HCT116 (cell line): ENCODE data around the gene GNMT. TPM values are rescaled to one million over a fixed set of nuclear protein-coding genes. Genes with fewer than 3 reads are reported as not detected.

ENCODE experiments used
- ATAC-seq: fragments of 200-7000 bp; cut with Tn5 transposase; 2 replicates; pipeline ENCODE4 v1.9.1; 2020; ENCODE audit warnings: mild to moderate bottlenecking, moderate library complexity
- BruUV-seq: library from RNA; stranded (reverse); fragments of 400-500 nt; replicated peaks from 2 replicates; lab custom pipeline; 2021; lab: Mats Ljungman, UMichigan
- CTCF ChIA-PET: fragments of 300-600 bp; sonication (Branson Sonifier 250); formaldehyde crosslinking; loops from one replicate; lab custom pipeline; 2021; ENCODE audit warnings: antibody characterized with exemption; lab: Charles Lee
- POLR2A ChIA-PET: fragments of 300-600, 350-600 bp; sonication (Branson Sonifier 250); formaldehyde crosslinking; loops from one replicate; lab custom pipeline; 2021; ENCODE audit warnings: antibody characterized with exemption; lab: Charles Lee
- RAD21 ChIA-PET, 2 experiments: fragments of 300-600 bp; sonication (Branson Sonifier 250); formaldehyde crosslinking; loops; one replicate each; lab custom pipeline; 2023; ENCODE audit warnings: low total read pairs in 2 of 2; ENCODE audit not compliant: uncharacterized antibody in 2 of 2, unreplicated experiment in 2 of 2, low non-redundant PET in 1 of 2; lab: Charles Lee
- DNase-seq: peaks from one replicate; pipeline ENCODE4 v3.0.0-alpha.2; 2010; ENCODE audit warnings: low read depth, low spot score
- H2AFZ ChIP-seq: fragments of 200-600 bp; shearing (Covaris generic), sonication (generic); 2 replicates; pipeline ENCODE4 v1.6.1; 2017; ENCODE audit warnings: low read depth, mixed run types, mixed read lengths, antibody characterized with exemption, low read length; ENCODE audit not compliant: poor library complexity, severe bottlenecking
- H3K27ac ChIP-seq: 2 replicates; pipeline ENCODE4 v1.5.1; 2012; ENCODE audit warnings: low read depth, low read length
- H3K27me3 ChIP-seq: fragments of 200-600 bp; sonication (generic); 2 replicates; pipeline ENCODE4 v1.6.1; 2016; ENCODE audit warnings: mixed run types, low read length, mixed read lengths; ENCODE audit not compliant: insufficient read depth
- H3K36me3 ChIP-seq, 2 experiments: fragments of 200-500 bp in 1 of 2; fragments of 200-600 bp in 1 of 2; sonication (Bioruptor generic) in 1 of 2; sonication (generic) in 1 of 2; 2 replicates each; pipeline versions ENCODE4 v1.5.1 to v1.6.1; 2014 to 2016; ENCODE audit warnings: low read length in 2 of 2, inconsistent platforms in 1 of 2, mixed read lengths in 1 of 2, mixed run types in 1 of 2; ENCODE audit not compliant: insufficient read depth in 2 of 2, control insufficient read depth in 1 of 2
- H3K4me1 ChIP-seq, 2 experiments: fragments of 200-600 bp in 1 of 2; sonication (generic) in 1 of 2; 2 replicates each; pipeline versions ENCODE4 v1.5.1 to v1.6.1; 2012 to 2017; ENCODE audit warnings: low read length in 2 of 2, inconsistent platforms in 1 of 2, mild to moderate bottlenecking in 1 of 2, mixed read lengths in 1 of 2, mixed run types in 1 of 2, moderate library complexity in 1 of 2; ENCODE audit not compliant: insufficient read depth in 2 of 2, control insufficient read depth in 1 of 2
- H3K4me2 ChIP-seq: fragments of 200-600 bp; sonication (generic); 2 replicates; pipeline ENCODE4 v1.6.1; 2017; ENCODE audit warnings: mixed run types, low read length, mixed read lengths
- H3K4me3 ChIP-seq, 2 experiments: fragments of 200-600 bp in 1 of 2; sonication (generic) in 1 of 2; replicated peaks in 1 of 2; 2 replicates each; pipeline ENCODE4 v1.5.1; 2011 to 2016; ENCODE audit warnings: low read length in 2 of 2, control low read depth in 1 of 2, low read depth in 1 of 2, mild to moderate bottlenecking in 1 of 2, mixed read lengths in 1 of 2, mixed run types in 1 of 2
- H3K79me2 ChIP-seq: fragments of 200-600 bp; sonication (generic); 2 replicates; pipeline ENCODE4 v1.6.1; 2017; ENCODE audit warnings: mild to moderate bottlenecking, mixed run types, low read length, moderate library complexity, mixed read lengths; ENCODE audit not compliant: insufficient read depth
- H3K9ac ChIP-seq: fragments of 200-600 bp; sonication (generic); 2 replicates; pipeline ENCODE4 v1.6.1; 2016; ENCODE audit warnings: low read length, mixed read lengths
- H3K9me2 ChIP-seq: fragments of 200-600 bp; sonication (generic), shearing (Covaris generic); 2 replicates; pipeline ENCODE4 v1.6.1; 2017; ENCODE audit warnings: mixed run types, mild to moderate bottlenecking, moderate library complexity; ENCODE audit not compliant: insufficient read depth
- H3K9me3 ChIP-seq, 2 experiments: fragments of 200-500 bp in 1 of 2; fragments of 200-600 bp in 1 of 2; sonication (Bioruptor generic) in 1 of 2; sonication (generic) in 1 of 2; 2 replicates each; pipeline ENCODE4 v1.6.1; 2014 to 2017; ENCODE audit warnings: low read length in 2 of 2, mixed read lengths in 2 of 2, inconsistent platforms in 1 of 2, low read depth in 1 of 2, mild to moderate bottlenecking in 1 of 2, mixed run types in 1 of 2, moderate library complexity in 1 of 2; ENCODE audit not compliant: control insufficient read depth in 1 of 2, insufficient read depth in 1 of 2
- H4K20me1 ChIP-seq: fragments of 200-600 bp; sonication (generic), shearing (Covaris generic); 2 replicates; pipeline ENCODE4 v1.6.1; 2017; ENCODE audit warnings: mixed run types, mild to moderate bottlenecking, moderate library complexity; ENCODE audit not compliant: insufficient read depth
- CBX3 ChIP-seq: IDR thresholded peaks from 2 replicates; pipeline ENCODE4 v1.6.1; 2012; ENCODE audit warnings: low read depth
- CEBPB ChIP-seq: IDR thresholded peaks from 2 replicates; pipeline ENCODE4 v1.6.1; 2012; ENCODE audit warnings: low read depth
- EGR1 ChIP-seq: IDR thresholded peaks from 2 replicates; pipeline ENCODE4 v1.6.1; 2012; ENCODE audit warnings: low read depth
- ELF1 ChIP-seq: IDR thresholded peaks from 2 replicates; pipeline ENCODE4 v1.6.1; 2012; ENCODE audit warnings: low read depth, borderline replicate concordance
- FOSL1 ChIP-seq: IDR thresholded peaks from 2 replicates; pipeline ENCODE4 v1.6.1; 2012; ENCODE audit warnings: low read depth
- POLR2A ChIP-seq: IDR thresholded peaks from 2 replicates; pipeline ENCODE4 v1.7.0; 2011; ENCODE audit warnings: borderline replicate concordance; ENCODE audit not compliant: insufficient read depth, insufficient read length; ENCODE audit errors: extremely low read depth
- POLR2AphosphoS5 ChIP-seq: IDR thresholded peaks from 2 replicates; pipeline ENCODE4 v1.6.1; 2011; ENCODE audit warnings: mild to moderate bottlenecking, low read depth, low read length, moderate library complexity
- RAD21 ChIP-seq: IDR thresholded peaks from 2 replicates; pipeline ENCODE4 v1.6.1; 2012; ENCODE audit warnings: low read depth, mild to moderate bottlenecking
- SP1 ChIP-seq: IDR thresholded peaks from 2 replicates; pipeline ENCODE4 v1.6.1; 2012; ENCODE audit warnings: low read depth
- SRF ChIP-seq: IDR thresholded peaks from 2 replicates; pipeline ENCODE4 v1.6.1; 2012; ENCODE audit warnings: low read depth
- TCF7L2 ChIP-seq: IDR thresholded peaks from 2 replicates; pipeline ENCODE4 v1.7.0; 2011; ENCODE audit warnings: borderline replicate concordance, inconsistent platforms; ENCODE audit not compliant: insufficient read depth, insufficient read length; ENCODE audit errors: extremely low read depth
- YY1 ChIP-seq: IDR thresholded peaks from 2 replicates; pipeline ENCODE4 v1.6.1; 2011; ENCODE audit warnings: low read length, low read depth, moderate library complexity, mild to moderate bottlenecking; ENCODE audit not compliant: insufficient replicate concordance; ENCODE audit errors: extremely low read depth
- ZFX ChIP-seq: fragments of 450-650 bp; IDR thresholded peaks from 2 replicates; pipeline ENCODE4 v1.6.1; 2017
- intact Hi-C: fragments of 100-400 bp; cut with micrococcal nuclease; formaldehyde crosslinking; loops from 2 replicates; pipeline ENCODE4 v1.10.0; 2022
- total RNA-seq: library from RNA; stranded (reverse); gene quantifications from one replicate; pipeline ENCODE4 v1.2.1, GENCODE V29; 2021; ENCODE audit not compliant: unreplicated experiment
- TF ChIP-seq, protein P1 (sequence below): IDR thresholded peaks from 2 replicates; pipeline ENCODE4 v1.6.1; 2012
- TF ChIP-seq, protein P2 (sequence below): IDR thresholded peaks from 2 replicates; pipeline ENCODE4 v1.6.1; 2011; ENCODE audit warnings: mild to moderate bottlenecking, low read length, moderate library complexity; ENCODE audit not compliant: insufficient replicate concordance; ENCODE audit errors: extremely low read depth
- TF ChIP-seq, protein P3 (sequence below), 3 experiments: fragments of 200-600 bp in 1 of 3; sonication (generic) in 1 of 3; IDR thresholded peaks in 2 of 3; conservative IDR thresholded peaks in 1 of 3; 2 replicates each; pipeline ENCODE4 v1.5.1; 2012 to 2017; ENCODE audit warnings: low read depth in 2 of 3, low read length in 2 of 3, antibody characterized with exemption in 1 of 3, borderline replicate concordance in 1 of 3, control low read depth in 1 of 3, mild to moderate bottlenecking in 1 of 3, mixed read lengths in 1 of 3, mixed run types in 1 of 3, moderate library complexity in 1 of 3; ENCODE audit not compliant: insufficient read depth in 1 of 3
- TF ChIP-seq, protein P4 (sequence below): IDR thresholded peaks from 2 replicates; pipeline ENCODE4 v1.6.1; 2012; ENCODE audit warnings: low read depth
- TF ChIP-seq, protein P5 (sequence below): IDR thresholded peaks from 2 replicates; pipeline ENCODE4 v1.6.1; 2012

The GNMT gene
- total RNA-seq, 1 experiment from 2014 or later = 0.57 TPM

DNA sequence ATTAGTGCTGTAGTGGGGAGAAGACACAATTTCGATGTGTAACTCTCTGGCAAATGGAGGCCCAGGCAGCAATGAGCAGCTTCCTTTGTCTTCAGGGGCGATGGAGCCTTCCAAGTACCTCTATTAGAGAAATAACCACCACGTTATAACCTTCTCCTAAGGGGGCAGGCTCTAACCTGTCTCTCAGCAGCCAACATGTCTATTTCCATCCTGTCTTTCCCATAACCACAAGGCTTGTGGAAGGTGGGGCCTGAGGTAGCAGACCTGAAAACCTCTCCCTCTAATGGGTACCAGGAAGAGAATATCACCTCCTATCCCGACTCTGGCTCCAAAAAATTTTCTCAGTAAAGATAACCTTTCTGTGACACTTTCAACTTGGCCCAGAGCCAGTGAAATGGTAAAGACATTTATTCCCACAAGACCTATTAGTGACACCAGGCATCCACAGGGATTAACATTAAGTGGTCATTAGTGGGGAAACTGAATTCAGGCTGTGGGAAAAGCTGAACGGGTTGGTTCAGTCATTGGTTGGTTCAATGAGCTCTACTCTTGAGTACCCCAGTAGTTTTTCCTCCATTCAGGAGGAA, 14.5 kb downstream of the GNMT start:
- no peak for TF ChIP-seq TCF7L2
- TF ChIP-seq SP1 = no peak
- no peak for TF ChIP-seq POLR2A
- TF ChIP-seq, protein P1, sequence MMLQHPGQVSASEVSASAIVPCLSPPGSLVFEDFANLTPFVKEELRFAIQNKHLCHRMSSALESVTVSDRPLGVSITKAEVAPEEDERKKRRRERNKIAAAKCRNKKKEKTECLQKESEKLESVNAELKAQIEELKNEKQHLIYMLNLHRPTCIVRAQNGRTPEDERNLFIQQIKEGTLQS = no peak
- TF ChIP-seq, protein P2, sequence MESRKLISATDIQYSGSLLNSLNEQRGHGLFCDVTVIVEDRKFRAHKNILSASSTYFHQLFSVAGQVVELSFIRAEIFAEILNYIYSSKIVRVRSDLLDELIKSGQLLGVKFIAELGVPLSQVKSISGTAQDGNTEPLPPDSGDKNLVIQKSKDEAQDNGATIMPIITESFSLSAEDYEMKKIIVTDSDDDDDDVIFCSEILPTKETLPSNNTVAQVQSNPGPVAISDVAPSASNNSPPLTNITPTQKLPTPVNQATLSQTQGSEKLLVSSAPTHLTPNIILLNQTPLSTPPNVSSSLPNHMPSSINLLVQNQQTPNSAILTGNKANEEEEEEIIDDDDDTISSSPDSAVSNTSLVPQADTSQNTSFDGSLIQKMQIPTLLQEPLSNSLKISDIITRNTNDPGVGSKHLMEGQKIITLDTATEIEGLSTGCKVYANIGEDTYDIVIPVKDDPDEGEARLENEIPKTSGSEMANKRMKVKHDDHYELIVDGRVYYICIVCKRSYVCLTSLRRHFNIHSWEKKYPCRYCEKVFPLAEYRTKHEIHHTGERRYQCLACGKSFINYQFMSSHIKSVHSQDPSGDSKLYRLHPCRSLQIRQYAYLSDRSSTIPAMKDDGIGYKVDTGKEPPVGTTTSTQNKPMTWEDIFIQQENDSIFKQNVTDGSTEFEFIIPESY = no peak
- no peak for TF ChIP-seq POLR2AphosphoS5
- TF ChIP-seq, protein P3, sequence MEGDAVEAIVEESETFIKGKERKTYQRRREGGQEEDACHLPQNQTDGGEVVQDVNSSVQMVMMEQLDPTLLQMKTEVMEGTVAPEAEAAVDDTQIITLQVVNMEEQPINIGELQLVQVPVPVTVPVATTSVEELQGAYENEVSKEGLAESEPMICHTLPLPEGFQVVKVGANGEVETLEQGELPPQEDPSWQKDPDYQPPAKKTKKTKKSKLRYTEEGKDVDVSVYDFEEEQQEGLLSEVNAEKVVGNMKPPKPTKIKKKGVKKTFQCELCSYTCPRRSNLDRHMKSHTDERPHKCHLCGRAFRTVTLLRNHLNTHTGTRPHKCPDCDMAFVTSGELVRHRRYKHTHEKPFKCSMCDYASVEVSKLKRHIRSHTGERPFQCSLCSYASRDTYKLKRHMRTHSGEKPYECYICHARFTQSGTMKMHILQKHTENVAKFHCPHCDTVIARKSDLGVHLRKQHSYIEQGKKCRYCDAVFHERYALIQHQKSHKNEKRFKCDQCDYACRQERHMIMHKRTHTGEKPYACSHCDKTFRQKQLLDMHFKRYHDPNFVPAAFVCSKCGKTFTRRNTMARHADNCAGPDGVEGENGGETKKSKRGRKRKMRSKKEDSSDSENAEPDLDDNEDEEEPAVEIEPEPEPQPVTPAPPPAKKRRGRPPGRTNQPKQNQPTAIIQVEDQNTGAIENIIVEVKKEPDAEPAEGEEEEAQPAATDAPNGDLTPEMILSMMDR (IDR thresholded peaks at IDR 0.05 in 2 of 3, conservative IDR thresholded peaks at IDR 0.05 in 1 of 3; ENCODE audit: borderline replicate concordance in 1 of 3, insufficient read depth in 1 of 3, low read depth in 2 of 3, low read length in 2 of 3) = no peak
- TF ChIP-seq SRF = no peak
- TF ChIP-seq YY1 = no peak
- TF ChIP-seq RAD21 = no peak
- no peak for TF ChIP-seq FOSL1
- TF ChIP-seq, protein P4, sequence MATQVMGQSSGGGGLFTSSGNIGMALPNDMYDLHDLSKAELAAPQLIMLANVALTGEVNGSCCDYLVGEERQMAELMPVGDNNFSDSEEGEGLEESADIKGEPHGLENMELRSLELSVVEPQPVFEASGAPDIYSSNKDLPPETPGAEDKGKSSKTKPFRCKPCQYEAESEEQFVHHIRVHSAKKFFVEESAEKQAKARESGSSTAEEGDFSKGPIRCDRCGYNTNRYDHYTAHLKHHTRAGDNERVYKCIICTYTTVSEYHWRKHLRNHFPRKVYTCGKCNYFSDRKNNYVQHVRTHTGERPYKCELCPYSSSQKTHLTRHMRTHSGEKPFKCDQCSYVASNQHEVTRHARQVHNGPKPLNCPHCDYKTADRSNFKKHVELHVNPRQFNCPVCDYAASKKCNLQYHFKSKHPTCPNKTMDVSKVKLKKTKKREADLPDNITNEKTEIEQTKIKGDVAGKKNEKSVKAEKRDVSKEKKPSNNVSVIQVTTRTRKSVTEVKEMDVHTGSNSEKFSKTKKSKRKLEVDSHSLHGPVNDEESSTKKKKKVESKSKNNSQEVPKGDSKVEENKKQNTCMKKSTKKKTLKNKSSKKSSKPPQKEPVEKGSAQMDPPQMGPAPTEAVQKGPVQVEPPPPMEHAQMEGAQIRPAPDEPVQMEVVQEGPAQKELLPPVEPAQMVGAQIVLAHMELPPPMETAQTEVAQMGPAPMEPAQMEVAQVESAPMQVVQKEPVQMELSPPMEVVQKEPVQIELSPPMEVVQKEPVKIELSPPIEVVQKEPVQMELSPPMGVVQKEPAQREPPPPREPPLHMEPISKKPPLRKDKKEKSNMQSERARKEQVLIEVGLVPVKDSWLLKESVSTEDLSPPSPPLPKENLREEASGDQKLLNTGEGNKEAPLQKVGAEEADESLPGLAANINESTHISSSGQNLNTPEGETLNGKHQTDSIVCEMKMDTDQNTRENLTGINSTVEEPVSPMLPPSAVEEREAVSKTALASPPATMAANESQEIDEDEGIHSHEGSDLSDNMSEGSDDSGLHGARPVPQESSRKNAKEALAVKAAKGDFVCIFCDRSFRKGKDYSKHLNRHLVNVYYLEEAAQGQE = no peak
- TF ChIP-seq ZFX = no peak
- TF ChIP-seq CBX3 = no peak
- no peak for TF ChIP-seq EGR1
- TF ChIP-seq ELF1 = no peak
- TF ChIP-seq, protein P5, sequence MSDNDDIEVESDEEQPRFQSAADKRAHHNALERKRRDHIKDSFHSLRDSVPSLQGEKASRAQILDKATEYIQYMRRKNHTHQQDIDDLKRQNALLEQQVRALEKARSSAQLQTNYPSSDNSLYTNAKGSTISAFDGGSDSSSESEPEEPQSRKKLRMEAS = no peak
- TF ChIP-seq CEBPB = no peak
- H2AFZ ChIP-seq = no peak overlapping the region
- intact Hi-C loops = no loop called here
- H3K4me2 ChIP-seq = no peak overlapping the region
- RAD21 ChIA-PET = no interaction called here
- CTCF ChIA-PET = no interaction called here
- no peak overlapping the region for H3K4me3 ChIP-seq
- no peak overlapping the region for H3K9ac ChIP-seq
- no TSS peak for BruUV-seq
- DNase-seq (no peak), ATAC-seq (no peak)
- H4K20me1 ChIP-seq = no peaks in the 10 kb centered on the region
- no peaks in the 10 kb centered on the region for H3K36me3 ChIP-seq
- H3K79me2 ChIP-seq = peaks cover 26% of the 10 kb centered on the region
- H3K27ac ChIP-seq = no peak overlapping the region
- H3K4me1 ChIP-seq = peaks cover 19 to 42% of the 10 kb centered on the region in 2 experiments
- POLR2A ChIA-PET = interaction anchor here (0.7 to 3.0 kb wide), 5 partner anchors 9 to 389 kb away, joined by 3 to 11 read pairs (median 3); partner anchors contain the start of genes CNPY3, KLHDC3 and PPP2R5D
- H3K9me3 ChIP-seq = no peaks in the 10 kb centered on the region
- H3K9me2 ChIP-seq = no peaks in the 10 kb centered on the region
- no peaks in the 10 kb centered on the region for H3K27me3 ChIP-seq
